Tibial nerve (tissue), 4 donors: ENCODE measurements around the gene MYG1.

ENCODE experiments used
- EP300 ChIP-seq, 2 donors: sonication (generic); formaldehyde crosslinking; IDR thresholded peaks; one replicate each; pipeline ENCODE4 v1.6.1; 2017; ENCODE audit warnings: antibody characterized with exemption in 2 of 2, mild to moderate bottlenecking in 1 of 2
- POLR2A ChIP-seq, 2 donors: fragments of 450-650 bp; IDR thresholded peaks; one replicate each; pipeline ENCODE4 v1.6.1; 2017; ENCODE audit warnings: antibody characterized with exemption in 2 of 2, mild to moderate bottlenecking in 2 of 2, moderate library complexity in 2 of 2
- TF ChIP-seq, protein P1 (sequence below), 5 experiments: fragments of 200-600 bp in 3 of 5; fragments of 450-650 bp in 2 of 5; sonication (generic) in 3 of 5; IDR thresholded peaks; one replicate each; pipeline ENCODE4 v1.5.1; 2016 to 2019; ENCODE audit warnings: antibody characterized with exemption in 5 of 5, mild to moderate bottlenecking in 3 of 5, moderate library complexity in 2 of 5

DNA sequence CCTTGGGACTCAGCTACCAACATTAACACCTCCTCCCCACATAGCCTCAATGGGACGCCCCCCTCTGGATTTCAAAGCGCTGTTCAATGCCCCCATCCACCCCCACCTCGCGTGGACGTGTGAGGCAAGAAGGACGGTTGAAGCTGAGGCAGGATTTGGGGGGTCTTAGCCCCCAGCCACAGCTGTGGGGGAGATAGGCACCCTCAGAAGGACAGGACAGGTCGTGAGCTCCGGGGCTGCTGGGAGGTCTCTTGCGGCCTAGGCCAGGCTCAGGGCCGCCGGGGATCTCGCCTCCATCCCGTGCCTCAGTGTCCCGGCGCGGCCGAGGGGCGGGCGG lies 45.0 kb downstream of the MYG1 start:
- TF ChIP-seq, protein P1, sequence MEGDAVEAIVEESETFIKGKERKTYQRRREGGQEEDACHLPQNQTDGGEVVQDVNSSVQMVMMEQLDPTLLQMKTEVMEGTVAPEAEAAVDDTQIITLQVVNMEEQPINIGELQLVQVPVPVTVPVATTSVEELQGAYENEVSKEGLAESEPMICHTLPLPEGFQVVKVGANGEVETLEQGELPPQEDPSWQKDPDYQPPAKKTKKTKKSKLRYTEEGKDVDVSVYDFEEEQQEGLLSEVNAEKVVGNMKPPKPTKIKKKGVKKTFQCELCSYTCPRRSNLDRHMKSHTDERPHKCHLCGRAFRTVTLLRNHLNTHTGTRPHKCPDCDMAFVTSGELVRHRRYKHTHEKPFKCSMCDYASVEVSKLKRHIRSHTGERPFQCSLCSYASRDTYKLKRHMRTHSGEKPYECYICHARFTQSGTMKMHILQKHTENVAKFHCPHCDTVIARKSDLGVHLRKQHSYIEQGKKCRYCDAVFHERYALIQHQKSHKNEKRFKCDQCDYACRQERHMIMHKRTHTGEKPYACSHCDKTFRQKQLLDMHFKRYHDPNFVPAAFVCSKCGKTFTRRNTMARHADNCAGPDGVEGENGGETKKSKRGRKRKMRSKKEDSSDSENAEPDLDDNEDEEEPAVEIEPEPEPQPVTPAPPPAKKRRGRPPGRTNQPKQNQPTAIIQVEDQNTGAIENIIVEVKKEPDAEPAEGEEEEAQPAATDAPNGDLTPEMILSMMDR (IDR thresholded peaks at IDR 0.05), result no peak
- no peak for TF ChIP-seq EP300 (IDR thresholded peaks at IDR 0.05)
- no peak for TF ChIP-seq POLR2A (IDR thresholded peaks at IDR 0.05)
